KOPT-K1 (cell line): Measurements from ENCODE around the gene KANSL1.

ENCODE experiments used
- H3K27ac ChIP-seq: fragments of 200-600 bp; sonication (generic); 2 replicates; pipeline ENCODE4 v1.5.1; 2016; ENCODE audit warnings: antibody characterized with exemption, mild to moderate bottlenecking, low read depth, low read length; ENCODE audit not compliant: poor library complexity, severe bottlenecking
- H3K36me3 ChIP-seq: fragments of 200-600 bp; sonication (generic); 2 replicates; pipeline ENCODE4 v1.5.1; 2017; ENCODE audit warnings: antibody characterized with exemption, mild to moderate bottlenecking, low read length, moderate library complexity; ENCODE audit not compliant: insufficient read depth
- H3K9me3 ChIP-seq: fragments of 200-600 bp; sonication (generic); 2 replicates; pipeline ENCODE4 v1.5.1; 2017; ENCODE audit warnings: antibody characterized with exemption, low read length, mild to moderate bottlenecking; ENCODE audit not compliant: insufficient read depth, poor library complexity, severe bottlenecking

KANSL1 gene

GRCh38 chr17:46143827-46144236, 49.4 kb downstream of the KANSL1 start:
- no peaks in the 10 kb centered on the region for H3K36me3 ChIP-seq
- H3K27ac ChIP-seq = no peak overlapping the region
- H3K9me3 ChIP-seq = no peaks in the 10 kb centered on the region

- Histone ChIP-seq H3K27ac (no peak overlapping the region), H3K9me3 (no peaks in the 10 kb centered on the region), H3K36me3 (no peaks in the 10 kb centered on the region)
Measured at GRCh38 chr17:46141645-46142044, 51.6 kb downstream of the KANSL1 start.

GRCh38 chr17:46140645-46141197, 52.5 kb downstream of the KANSL1 start:
- H3K27ac ChIP-seq = no peak overlapping the region

GRCh38 chr17:46139432-46140210, 53.6 kb downstream of the KANSL1 start:
- no peaks in the 10 kb centered on the region for H3K9me3 ChIP-seq
- H3K36me3 ChIP-seq = 0 out of 2 replicates have a peak, but pooled peaks cover 5% of the 10 kb centered on the region
- H3K27ac ChIP-seq = no peak overlapping the region

More at GRCh38 chr17:46140645-46141197, 52.5 kb downstream of the KANSL1 start:
- Histone ChIP-seq H3K9me3 (no peaks in the 10 kb centered on the region), H3K36me3 (0 out of 2 replicates have a peak, but pooled peaks cover under 1% of the 10 kb centered on the region)

- Histone ChIP-seq H3K9me3 (no peaks in the 10 kb centered on the region), H3K27ac (no peak overlapping the region), H3K36me3 (0 out of 2 replicates have a peak, but pooled peaks cover 5% of the 10 kb centered on the region)
Measured at GRCh38 chr17:46138473-46138872, 54.8 kb downstream of the KANSL1 start.

- peaks cover 14% of the 10 kb centered on the region; the same call in 1 of the 2 replicates for H3K36me3 ChIP-seq
- no peaks in the 10 kb centered on the region for H3K9me3 ChIP-seq
- H3K27ac ChIP-seq = no peak overlapping the region
Measured at GRCh38 chr17:46136820-46137219, 56.4 kb downstream of the KANSL1 start.

GRCh38 chr17:46135879-46136563, 57.2 kb downstream of the KANSL1 start:
- H3K9me3 ChIP-seq = no peaks in the 10 kb centered on the region
- H3K27ac ChIP-seq = no peak overlapping the region
- peaks cover 18% of the 10 kb centered on the region for H3K36me3 ChIP-seq

- Histone ChIP-seq H3K27ac (no peak overlapping the region), H3K36me3 (peaks cover 18% of the 10 kb centered on the region), H3K9me3 (no peaks in the 10 kb centered on the region)
Measured at GRCh38 chr17:46135126-46135812, 58.0 kb downstream of the KANSL1 start.

GRCh38 chr17:46129302-46129701, 63.9 kb downstream of the KANSL1 start:
- H3K9me3 ChIP-seq = no peaks in the 10 kb centered on the region
- peaks cover 36% of the 10 kb centered on the region for H3K36me3 ChIP-seq
- no peak overlapping the region for H3K27ac ChIP-seq

- H3K9me3 ChIP-seq = no peaks in the 10 kb centered on the region
- peaks cover 44% of the 10 kb centered on the region for H3K36me3 ChIP-seq
- H3K27ac ChIP-seq = no peak overlapping the region
Measured at GRCh38 chr17:46128453-46128852, 64.8 kb downstream of the KANSL1 start.

- Histone ChIP-seq H3K27ac (no peak overlapping the region), H3K36me3 (peaks cover 37% of the 10 kb centered on the region), H3K9me3 (no peaks in the 10 kb centered on the region)
Measured at GRCh38 chr17:46127524-46127923, 65.7 kb downstream of the KANSL1 start.

- H3K9me3 ChIP-seq = no peaks in the 10 kb centered on the region
- H3K27ac ChIP-seq = no peak overlapping the region
- peaks cover 36% of the 10 kb centered on the region for H3K36me3 ChIP-seq
Measured at GRCh38 chr17:46126840-46127239, 66.4 kb downstream of the KANSL1 start.

- Histone ChIP-seq H3K36me3 (peaks cover 33% of the 10 kb centered on the region), H3K27ac (no peak overlapping the region), H3K9me3 (no peaks in the 10 kb centered on the region)
Measured at GRCh38 chr17:46125831-46126230, 67.4 kb downstream of the KANSL1 start.

- H3K36me3 ChIP-seq = peaks cover 33% of the 10 kb centered on the region
- H3K27ac ChIP-seq = no peak overlapping the region
- no peaks in the 10 kb centered on the region for H3K9me3 ChIP-seq
Measured at GRCh38 chr17:46124695-46125592, 68.3 kb downstream of the KANSL1 start.
